Measurements from ENCODE around the gene AKT1. TPM values are rescaled to one million over a fixed set of nuclear protein-coding genes. Genes with fewer than 3 reads are reported as not detected.
A peak's percentile ranks its signal among the peaks of the same experiment; 100 is the strongest.

Gene AKT1
- total and polyA plus RNA-seq, 2 of the 4 experiments (the other 2 are of a cell fraction), result 193 to 221 TPM

DNA sequence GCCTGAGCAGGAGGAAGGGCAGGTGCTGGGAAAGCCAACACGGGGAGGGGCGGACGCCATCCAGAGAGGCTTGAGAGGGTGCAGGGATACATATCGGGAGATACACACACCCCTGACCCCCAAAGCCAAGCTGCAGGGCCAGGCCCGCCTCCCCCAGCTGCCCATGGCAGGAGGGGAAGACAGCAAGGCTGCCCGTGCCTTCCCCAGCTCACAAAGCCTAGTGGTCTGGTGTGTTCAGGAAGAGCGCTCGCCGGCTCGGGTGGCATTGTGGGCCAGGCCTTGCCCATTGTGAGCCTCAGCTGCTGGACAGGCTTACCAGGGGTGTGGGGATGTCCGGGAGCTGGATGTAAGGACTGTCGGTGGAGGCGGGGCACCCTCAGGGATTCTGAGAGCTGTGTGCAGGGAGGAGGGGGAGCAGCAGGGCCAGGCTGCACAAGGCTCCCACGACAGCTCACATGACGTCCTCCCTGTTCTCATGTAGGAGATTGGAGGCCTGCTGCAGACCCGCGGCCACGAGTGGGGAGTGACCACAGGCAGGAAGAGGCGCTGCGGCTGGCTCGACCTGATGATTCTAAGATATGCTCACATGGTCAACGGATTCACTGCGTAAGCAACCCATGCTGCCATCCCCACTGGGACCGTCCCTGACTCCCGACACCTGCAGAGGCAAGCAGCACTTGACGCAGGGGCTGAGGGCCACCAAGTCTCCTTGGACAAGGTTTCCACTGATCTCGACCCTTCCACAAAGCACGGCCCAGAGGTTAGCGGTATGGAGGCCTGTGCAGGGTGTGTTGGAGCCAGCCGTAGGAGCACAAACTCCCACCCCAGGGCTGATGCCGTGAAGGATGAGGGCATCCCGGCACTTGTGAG, 52.7 kb downstream of the AKT1 start:
- peaks cover 16% of the 10 kb centered on the region for H3K9me1 ChIP-seq (ENCODE audit: insufficient read depth, low read length)
- DNase-seq (no peak), ATAC-seq (ENCODE audit: low read depth) (no peak)
- peak overlapping the region; percentile 60; the same call in 1 of the 2 replicates for H3K14ac ChIP-seq (replicated peaks; ENCODE audit: low read depth, low read length)
- BruUV-seq (replicated peaks), result no TSS peak
- H4K8ac ChIP-seq (ENCODE audit: low read depth in 2 of 2, low read length in 2 of 2), result peak overlapping the region; percentile 20 to 61; a peak in 2 of 4 replicates
- H2BK5ac ChIP-seq (ENCODE audit: low read depth, low read length, poor library complexity, severe bottlenecking), result peak overlapping the region; percentile 70
- no peaks in the 10 kb centered on the region for H3K27me3 ChIP-seq (ENCODE audit: control insufficient read depth, insufficient read depth, low read length)
- WGBS, 2 experiments (ENCODE audit: extremely low coverage in 2 of 2, insufficient read length in 1 of 2), result 92% methylated on average over 11 of the region's 32 CpGs; no CpG with 5 or more reads in 1 of the 2 experiments
- H2AK5ac ChIP-seq (ENCODE audit: low read depth, low read length), result peak overlapping the region; percentile 73
- H3K4me2 ChIP-seq (ENCODE audit: low read depth, low read length), result no peak overlapping the region
- H4K91ac ChIP-seq (ENCODE audit: insufficient read depth, low read depth, low read length), result peak overlapping the region; percentile 34; the same call in 1 of the 2 replicates
- dilution Hi-C loops (cut with HindIII; ENCODE audit: low sequenced_read_pairs, unreplicated experiment) (no loop called here), in situ Hi-C loops (cut with MboI; ENCODE audit: low sequenced_read_pairs) (no loop called here), intact Hi-C loops (cut with micrococcal nuclease) (no loop called here)
- H4K20me1 ChIP-seq (ENCODE audit: insufficient read depth, low read length), result no peaks in the 10 kb centered on the region
- ChIA-PET POLR2A (ENCODE audit: unreplicated experiment) (no interaction called here), CTCF (no interaction called here)
- no peak overlapping the region for H4K5ac ChIP-seq (ENCODE audit: low read depth, low read length)
- TF ChIP-seq MAZ (IDR thresholded peaks at IDR 0.05; ENCODE audit: borderline replicate concordance, low read depth, low read length) (no peak), MAFK (IDR thresholded peaks at IDR 0.05; ENCODE audit: low read depth, low read length) (no peak), POLR2A (IDR thresholded peaks at IDR 0.05; ENCODE audit: low read depth, low read length) (no peak), CHD1 (IDR thresholded peaks at IDR 0.05; ENCODE audit: low read depth, low read length) (no peak), CEBPB (IDR thresholded peaks at IDR 0.05; ENCODE audit: low read depth, low read length) (no peak), FOS (IDR thresholded peaks at IDR 0.05; ENCODE audit: low read depth, low read length) (no peak)
- TF ChIP-seq, protein P1, sequence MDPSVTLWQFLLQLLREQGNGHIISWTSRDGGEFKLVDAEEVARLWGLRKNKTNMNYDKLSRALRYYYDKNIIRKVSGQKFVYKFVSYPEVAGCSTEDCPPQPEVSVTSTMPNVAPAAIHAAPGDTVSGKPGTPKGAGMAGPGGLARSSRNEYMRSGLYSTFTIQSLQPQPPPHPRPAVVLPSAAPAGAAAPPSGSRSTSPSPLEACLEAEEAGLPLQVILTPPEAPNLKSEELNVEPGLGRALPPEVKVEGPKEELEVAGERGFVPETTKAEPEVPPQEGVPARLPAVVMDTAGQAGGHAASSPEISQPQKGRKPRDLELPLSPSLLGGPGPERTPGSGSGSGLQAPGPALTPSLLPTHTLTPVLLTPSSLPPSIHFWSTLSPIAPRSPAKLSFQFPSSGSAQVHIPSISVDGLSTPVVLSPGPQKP (IDR thresholded peaks at IDR 0.05; ENCODE audit: borderline replicate concordance, low read depth, low read length), result no peak
- TF ChIP-seq, protein P2, sequence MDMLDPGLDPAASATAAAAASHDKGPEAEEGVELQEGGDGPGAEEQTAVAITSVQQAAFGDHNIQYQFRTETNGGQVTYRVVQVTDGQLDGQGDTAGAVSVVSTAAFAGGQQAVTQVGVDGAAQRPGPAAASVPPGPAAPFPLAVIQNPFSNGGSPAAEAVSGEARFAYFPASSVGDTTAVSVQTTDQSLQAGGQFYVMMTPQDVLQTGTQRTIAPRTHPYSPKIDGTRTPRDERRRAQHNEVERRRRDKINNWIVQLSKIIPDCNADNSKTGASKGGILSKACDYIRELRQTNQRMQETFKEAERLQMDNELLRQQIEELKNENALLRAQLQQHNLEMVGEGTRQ (IDR thresholded peaks at IDR 0.05; ENCODE audit: low read depth, low read length), result no peak
- H2AFZ ChIP-seq (replicated peaks; ENCODE audit: low read length, poor library complexity), result peak overlapping the region; percentile 79
- peaks cover 16% of the 10 kb centered on the region for H3K4me1 ChIP-seq (ENCODE audit: control insufficient read depth, insufficient read depth, low read length)
- no peak overlapping the region for H2BK20ac ChIP-seq (ENCODE audit: low read depth, low read length)
- peak overlapping the region; percentile 28; the same call in 1 of the 2 replicates for H3K27ac ChIP-seq (ENCODE audit: insufficient read depth, low read length)
- H3K9me3 ChIP-seq (ENCODE audit: control insufficient read depth, insufficient read depth, low read length), result no peaks in the 10 kb centered on the region
- H3K36me3 ChIP-seq (ENCODE audit: control insufficient read depth, insufficient read depth, low read length), result peaks cover 13% of the 10 kb centered on the region
- no peak overlapping the region for H3K18ac ChIP-seq (ENCODE audit: low read depth, low read length)
- no peak overlapping the region for H2BK15ac ChIP-seq (ENCODE audit: low read depth, low read length)
- no peaks in the 10 kb centered on the region for H3K79me1 ChIP-seq (ENCODE audit: low read depth in 1 of 2, low read length in 2 of 2)
- H3K56ac ChIP-seq (ENCODE audit: extremely low read depth, insufficient read depth, low read length), result no peak overlapping the region
- no peak overlapping the region for H3K23ac ChIP-seq (ENCODE audit: low read depth, low read length)
- peak overlapping the region; percentile 3; the same call in 1 of the 2 replicates for H3K9ac ChIP-seq (ENCODE audit: low read depth, low read length)
- H3K4ac ChIP-seq (ENCODE audit: low read depth, low read length), result peak overlapping the region; percentile 4
- H2BK120ac ChIP-seq (ENCODE audit: low read depth, low read length), result peak overlapping the region; percentile 60; the same call in 1 of the 2 replicates
- peak overlapping the region; percentile 45 for H2AK9ac ChIP-seq (replicated peaks; ENCODE audit: low read depth, low read length, poor library complexity)
- no peak overlapping the region for H3K4me3 ChIP-seq (ENCODE audit: insufficient read depth, low read depth, low read length)
